ENCODE measurements around the gene UVRAG.
"Not testable (repeated sequence)": the region's sequence is repeated elsewhere in the genome, so short reads cannot be mapped to it uniquely, and the experiment has no call there.

- TF ChIP-seq POLR2A (IDR thresholded peaks at IDR 0.05; ENCODE audit: low read length); GATA1 (IDR thresholded peaks at IDR 0.05; ENCODE audit: low read depth, low read length): not testable (repeated sequence)
Measured at GRCh38 chr11:75973710-75974109, 158.7 kb downstream of the UVRAG start.
